AG04449 (cell line): ENCODE results near the gene EYA4.
"Not testable (repeated sequence)": the region's sequence is repeated elsewhere in the genome, so short reads cannot be mapped to it uniquely, and the experiment has no call there.

Experiments used
- CTCF ChIA-PET: fragments of 350-600 bp; formaldehyde crosslinking; extraction: SDS; loops from one replicate; lab custom pipeline; 2021; ENCODE audit warnings: antibody characterized with exemption; lab: Yijun Ruan, JAX
- POLR2A ChIA-PET: fragments of 400-600, 350-600 bp; formaldehyde crosslinking; extraction: SDS; loops from one replicate; lab custom pipeline; 2020; ENCODE audit warnings: antibody characterized with exemption, inconsistent platforms; lab: Yijun Ruan, JAX
- DNase-seq: peaks from one replicate; pipeline ENCODE4 v3.0.0-alpha.2; 2010; ENCODE audit warnings: low read depth, low spot score
- H3K4me3 ChIP-seq: 2 replicates; pipeline ENCODE4 v1.5.1; 2011; ENCODE audit warnings: low read depth, mild to moderate bottlenecking, control low read depth, low read length
- CTCF ChIP-seq: IDR thresholded peaks from one replicate; pipeline ENCODE4 v1.5.1; 2011; ENCODE audit warnings: mild to moderate bottlenecking, moderate library complexity, low read length, control low read depth, inconsistent platforms; ENCODE audit not compliant: insufficient read depth; ENCODE audit errors: missing control alignments

EYA4 gene

DNA sequence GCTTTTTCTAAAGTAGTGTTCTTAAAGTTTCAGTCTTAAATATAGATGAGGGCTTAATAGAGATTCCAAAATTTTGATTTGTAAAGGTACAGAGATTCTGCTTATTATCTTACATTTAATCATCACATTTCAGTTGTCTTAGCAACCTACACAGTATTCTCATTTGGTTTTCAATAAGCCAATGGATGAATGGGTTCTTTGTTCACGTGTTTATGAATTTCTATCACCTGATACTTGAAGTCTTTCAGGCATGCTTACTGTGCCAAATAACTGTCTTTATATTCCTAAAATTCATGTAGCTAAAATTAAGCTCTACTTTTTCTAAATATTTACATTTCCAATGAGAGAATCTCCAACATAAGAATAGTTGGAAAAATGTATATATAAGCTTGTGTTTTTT, 152.7 kb downstream of the EYA4 start:
- H3K4me3 ChIP-seq: no peak overlapping the region
- no peak for DNase-seq
- ChIA-PET POLR2A (no interaction called here), CTCF (no interaction called here)
- no peak for TF ChIP-seq CTCF

GRCh38 chr6:133394630-133395029, 153.5 kb downstream of the EYA4 start:
- TF ChIP-seq CTCF: no peak
- ChIA-PET POLR2A (no interaction called here), CTCF (no interaction called here)
- no peak overlapping the region for H3K4me3 ChIP-seq
- no peak for DNase-seq

DNA sequence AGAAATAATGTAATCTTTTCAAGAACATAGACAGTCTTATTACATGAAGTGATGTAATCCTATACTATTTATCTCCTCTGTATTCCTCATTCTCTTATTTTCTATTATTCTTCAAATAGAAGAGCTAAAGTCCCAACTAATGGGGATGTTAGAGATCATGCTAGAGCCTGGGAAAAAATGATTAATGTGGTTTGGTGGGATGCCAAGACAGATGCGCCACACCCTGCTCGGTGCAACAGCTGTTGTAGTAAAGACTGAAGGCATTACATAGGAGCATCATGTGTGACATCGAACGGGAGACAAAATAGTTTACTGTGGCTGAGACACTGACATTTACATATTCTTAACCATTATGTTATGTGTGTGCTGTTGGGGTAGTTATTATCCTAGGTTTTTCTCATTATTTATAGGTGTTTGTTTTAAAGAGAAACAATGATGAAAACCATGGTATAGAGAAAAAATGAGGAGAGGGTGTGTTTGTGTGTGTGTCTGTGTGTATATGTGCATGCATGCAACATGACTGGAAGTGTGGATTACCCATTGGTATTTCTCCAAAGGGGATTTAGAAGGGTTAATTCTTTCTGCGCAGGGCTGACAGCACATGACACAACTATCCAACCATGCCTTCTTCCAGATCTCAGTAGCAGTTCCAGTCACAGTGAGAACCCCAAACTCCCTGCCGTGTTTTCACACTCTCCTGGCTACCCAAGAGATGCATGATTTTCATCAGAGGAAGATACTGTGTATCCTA, 155.3 kb downstream of the EYA4 start:
- ChIA-PET POLR2A (no interaction called here), CTCF (no interaction called here)
- TF ChIP-seq CTCF: no peak
- no peak overlapping the region for H3K4me3 ChIP-seq
- DNase-seq: no peak

DNA sequence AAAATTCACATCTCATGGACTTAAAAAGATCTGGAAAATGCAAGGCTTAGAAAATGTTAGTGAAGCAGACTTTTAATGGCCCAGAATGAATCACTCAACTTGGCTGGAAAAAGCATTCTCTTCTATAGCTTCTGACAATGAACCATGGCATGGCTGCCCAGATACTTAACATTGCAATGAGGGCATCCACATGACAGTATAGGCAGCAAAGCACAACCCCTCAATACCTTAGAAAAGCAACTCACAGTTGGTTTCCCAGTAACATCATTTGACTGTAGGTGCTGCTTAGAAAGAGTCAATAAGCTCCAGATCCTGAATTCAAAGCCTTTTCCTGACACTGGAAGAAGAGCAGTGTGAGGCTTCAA, 155.8 kb downstream of the EYA4 start:
- CTCF ChIA-PET: no interaction called here
- TF ChIP-seq CTCF: no peak

GRCh38 chr6:133397601-133398000, 156.4 kb downstream of the EYA4 start:
- CTCF ChIA-PET, H3K4me3 ChIP-seq, DNase-seq, POLR2A ChIA-PET: not testable (repeated sequence)

More for the DNA sequence above, 155.8 kb downstream of the EYA4 start:
- DNase-seq: no peak
- POLR2A ChIA-PET: no interaction called here
- no peak overlapping the region for H3K4me3 ChIP-seq

DNA sequence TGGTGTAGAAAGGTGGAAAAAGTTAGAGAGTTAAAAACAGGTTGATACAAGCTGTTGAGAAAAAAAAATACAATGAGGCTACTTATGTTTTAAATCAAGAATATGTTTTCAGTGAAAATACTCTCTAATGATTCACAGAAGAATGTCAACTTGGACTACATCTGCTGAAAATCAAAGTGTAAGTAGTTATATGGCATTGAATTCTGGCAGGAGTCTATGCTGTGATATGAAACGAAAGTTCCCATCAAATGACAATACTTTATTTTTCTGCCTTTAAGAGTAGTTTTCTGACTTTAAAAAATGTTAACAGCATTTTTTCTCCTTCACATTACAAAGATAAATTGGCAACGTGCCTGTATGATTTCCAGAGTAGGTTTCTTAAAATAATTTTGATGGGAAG, 158.3 kb downstream of the EYA4 start:
- POLR2A ChIA-PET: no interaction called here
- no peak overlapping the region for H3K4me3 ChIP-seq
- CTCF ChIA-PET: no interaction called here
- no peak for TF ChIP-seq CTCF
- no peak for DNase-seq

DNA sequence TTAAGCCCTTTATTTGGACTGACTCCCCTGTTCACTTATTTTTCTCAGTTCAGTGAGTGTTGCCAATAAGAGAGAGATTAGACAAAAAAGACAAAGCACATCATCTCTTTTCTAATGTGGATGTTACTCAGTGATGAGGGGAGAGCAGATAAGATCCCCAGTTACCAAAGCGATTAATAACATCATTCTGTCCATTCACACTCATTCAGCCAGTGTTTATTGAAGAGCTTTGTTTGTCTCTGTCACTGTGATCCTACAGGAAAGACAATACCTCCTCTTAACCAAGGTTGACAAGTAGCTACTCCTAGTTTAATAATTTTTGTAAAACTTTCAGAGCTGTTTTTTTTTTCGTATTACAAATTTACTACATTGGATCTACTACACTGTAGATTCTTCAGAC, 163.0 kb downstream of the EYA4 start:
- ChIA-PET POLR2A (no interaction called here), CTCF (no interaction called here)
- no peak for DNase-seq
- no peak overlapping the region for H3K4me3 ChIP-seq
- TF ChIP-seq CTCF: no peak
